DND-41 (cell line): ENCODE data around the gene CTF1.

Experiments used
- EZH2 ChIP-seq: IDR thresholded peaks from 3 replicates; pipeline ENCODE4 v1.6.1; 2012; ENCODE audit warnings: borderline replicate concordance, low read depth, mild to moderate bottlenecking, moderate library complexity, low read length, inconsistent platforms; ENCODE audit not compliant: severe bottlenecking
- TF ChIP-seq, protein P1 (sequence below): IDR thresholded peaks from 2 replicates; pipeline ENCODE4 v1.5.1; 2012; ENCODE audit warnings: borderline replicate concordance, low read length, moderate library complexity, mild to moderate bottlenecking; ENCODE audit not compliant: poor library complexity, severe bottlenecking; ENCODE audit errors: extremely low read depth

DNA sequence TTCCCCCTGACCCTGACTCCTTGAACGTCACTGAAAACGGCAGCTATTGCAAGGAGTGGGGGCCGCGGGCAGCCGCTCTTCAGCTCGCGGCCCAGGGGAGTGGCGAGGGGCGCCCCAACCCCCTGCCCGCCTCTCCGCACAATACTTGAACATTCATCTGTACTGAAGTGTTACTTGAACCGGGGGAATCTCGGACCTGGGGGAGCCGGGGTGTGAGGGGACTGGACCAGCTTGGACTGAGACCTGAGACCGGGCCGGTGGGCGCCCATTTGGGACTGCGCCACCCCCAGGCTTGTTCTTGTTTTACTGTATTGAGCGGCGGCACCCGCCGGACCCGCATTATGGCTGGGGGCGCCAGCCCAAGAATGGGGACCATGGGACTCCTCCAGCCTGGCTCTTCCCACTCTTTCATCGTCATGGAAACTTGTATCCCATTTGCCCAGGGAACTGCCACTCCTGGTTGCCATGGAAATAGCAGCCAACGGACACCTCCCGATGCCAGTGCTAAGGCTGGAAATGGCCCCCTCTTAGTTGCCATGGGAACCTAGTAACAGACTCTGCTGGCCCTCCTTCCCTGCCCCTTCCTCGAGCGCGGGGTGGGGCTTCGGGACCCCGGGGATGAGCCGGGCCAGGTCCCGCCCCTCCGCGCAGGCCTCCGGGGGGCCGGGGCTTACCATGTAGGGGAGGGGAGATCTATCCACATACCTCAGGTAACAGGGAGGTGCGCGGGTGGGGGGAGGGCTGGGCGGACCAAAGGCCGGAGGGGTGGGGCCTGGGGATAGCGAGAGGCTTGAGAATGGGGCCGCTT is 51.6 kb downstream of the CTF1 start:
- TF ChIP-seq, protein P1, sequence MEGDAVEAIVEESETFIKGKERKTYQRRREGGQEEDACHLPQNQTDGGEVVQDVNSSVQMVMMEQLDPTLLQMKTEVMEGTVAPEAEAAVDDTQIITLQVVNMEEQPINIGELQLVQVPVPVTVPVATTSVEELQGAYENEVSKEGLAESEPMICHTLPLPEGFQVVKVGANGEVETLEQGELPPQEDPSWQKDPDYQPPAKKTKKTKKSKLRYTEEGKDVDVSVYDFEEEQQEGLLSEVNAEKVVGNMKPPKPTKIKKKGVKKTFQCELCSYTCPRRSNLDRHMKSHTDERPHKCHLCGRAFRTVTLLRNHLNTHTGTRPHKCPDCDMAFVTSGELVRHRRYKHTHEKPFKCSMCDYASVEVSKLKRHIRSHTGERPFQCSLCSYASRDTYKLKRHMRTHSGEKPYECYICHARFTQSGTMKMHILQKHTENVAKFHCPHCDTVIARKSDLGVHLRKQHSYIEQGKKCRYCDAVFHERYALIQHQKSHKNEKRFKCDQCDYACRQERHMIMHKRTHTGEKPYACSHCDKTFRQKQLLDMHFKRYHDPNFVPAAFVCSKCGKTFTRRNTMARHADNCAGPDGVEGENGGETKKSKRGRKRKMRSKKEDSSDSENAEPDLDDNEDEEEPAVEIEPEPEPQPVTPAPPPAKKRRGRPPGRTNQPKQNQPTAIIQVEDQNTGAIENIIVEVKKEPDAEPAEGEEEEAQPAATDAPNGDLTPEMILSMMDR: no peak
- no peak for TF ChIP-seq EZH2
